ENCODE results near the gene SF3B3. TPM values are rescaled to one million over a fixed set of nuclear protein-coding genes. Genes with fewer than 3 reads are reported as not detected.

SF3B3 gene
- total RNA-seq, 4 donors from 2014 or later = 138 to 233 (median 143) TPM

DNA sequence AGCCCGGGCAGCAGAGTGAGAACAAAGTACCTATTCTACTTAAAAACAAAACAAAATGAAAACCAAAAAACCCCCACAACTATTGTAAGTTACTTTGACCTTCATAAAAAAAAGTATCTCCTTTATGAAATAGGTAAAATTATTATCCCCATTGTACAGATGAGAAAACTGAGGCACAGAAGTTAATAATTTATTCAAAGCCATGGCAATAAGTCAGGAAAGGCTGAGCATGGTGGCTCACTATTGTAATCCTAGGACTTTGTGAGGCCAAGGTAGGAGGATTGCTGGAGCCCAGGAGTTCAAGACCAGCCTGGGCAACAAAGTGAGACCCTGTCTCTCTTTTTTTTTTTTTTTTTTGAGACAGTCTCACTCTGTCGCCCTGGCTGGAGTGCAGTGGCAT lies 38.7 kb upstream of the SF3B3 start:
- TF ChIP-seq, protein P1, sequence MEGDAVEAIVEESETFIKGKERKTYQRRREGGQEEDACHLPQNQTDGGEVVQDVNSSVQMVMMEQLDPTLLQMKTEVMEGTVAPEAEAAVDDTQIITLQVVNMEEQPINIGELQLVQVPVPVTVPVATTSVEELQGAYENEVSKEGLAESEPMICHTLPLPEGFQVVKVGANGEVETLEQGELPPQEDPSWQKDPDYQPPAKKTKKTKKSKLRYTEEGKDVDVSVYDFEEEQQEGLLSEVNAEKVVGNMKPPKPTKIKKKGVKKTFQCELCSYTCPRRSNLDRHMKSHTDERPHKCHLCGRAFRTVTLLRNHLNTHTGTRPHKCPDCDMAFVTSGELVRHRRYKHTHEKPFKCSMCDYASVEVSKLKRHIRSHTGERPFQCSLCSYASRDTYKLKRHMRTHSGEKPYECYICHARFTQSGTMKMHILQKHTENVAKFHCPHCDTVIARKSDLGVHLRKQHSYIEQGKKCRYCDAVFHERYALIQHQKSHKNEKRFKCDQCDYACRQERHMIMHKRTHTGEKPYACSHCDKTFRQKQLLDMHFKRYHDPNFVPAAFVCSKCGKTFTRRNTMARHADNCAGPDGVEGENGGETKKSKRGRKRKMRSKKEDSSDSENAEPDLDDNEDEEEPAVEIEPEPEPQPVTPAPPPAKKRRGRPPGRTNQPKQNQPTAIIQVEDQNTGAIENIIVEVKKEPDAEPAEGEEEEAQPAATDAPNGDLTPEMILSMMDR (IDR thresholded peaks at IDR 0.05) = no peak
- TF ChIP-seq POLR2A (IDR thresholded peaks at IDR 0.05) = no peak
- intact Hi-C loops (cut with DNase I; ENCODE audit: low total_unique reads) = no loop called here
- H3K4me3 ChIP-seq (ENCODE audit: low read depth, poor library complexity, severe bottlenecking) = no peak overlapping the region
- DNase-seq (ENCODE audit: low spot score in 2 of 2) = no peak
- 94 to 95% methylated on average over 2 of the region's 2 CpGs for WGBS, 2 donors

DNA sequence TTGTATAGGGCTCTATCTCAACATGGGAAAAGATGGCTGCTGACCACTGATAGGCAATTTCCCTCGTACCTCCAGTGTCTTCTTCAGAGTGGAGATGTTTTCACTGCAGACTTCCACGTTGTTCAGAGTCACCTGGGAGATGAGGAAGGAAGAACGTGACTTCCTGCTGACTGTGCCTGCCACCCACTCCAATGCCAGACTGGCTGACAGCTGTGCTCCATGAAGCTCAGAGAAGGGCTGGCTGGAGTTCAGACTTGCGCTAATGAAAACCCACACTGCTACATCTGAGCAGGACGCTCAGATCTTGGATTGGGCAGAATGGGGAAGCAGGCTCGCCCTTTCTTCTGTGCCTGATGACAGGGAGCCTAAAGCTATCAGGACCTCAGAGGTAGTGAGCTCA lies 33.4 kb upstream of the SF3B3 start:
- no peak overlapping the region for H3K4me3 ChIP-seq (ENCODE audit: low read depth, poor library complexity, severe bottlenecking)
- TF ChIP-seq POLR2A (IDR thresholded peaks at IDR 0.05) = no peak
- TF ChIP-seq, protein P1 (IDR thresholded peaks at IDR 0.05) = no peak
- no peak for DNase-seq (ENCODE audit: low spot score in 2 of 2)
- intact Hi-C loops (cut with DNase I; ENCODE audit: low total_unique reads) = no loop called here
- WGBS, 2 donors = 68 to 81% methylated on average over 6 of the region's 6 CpGs

DNA sequence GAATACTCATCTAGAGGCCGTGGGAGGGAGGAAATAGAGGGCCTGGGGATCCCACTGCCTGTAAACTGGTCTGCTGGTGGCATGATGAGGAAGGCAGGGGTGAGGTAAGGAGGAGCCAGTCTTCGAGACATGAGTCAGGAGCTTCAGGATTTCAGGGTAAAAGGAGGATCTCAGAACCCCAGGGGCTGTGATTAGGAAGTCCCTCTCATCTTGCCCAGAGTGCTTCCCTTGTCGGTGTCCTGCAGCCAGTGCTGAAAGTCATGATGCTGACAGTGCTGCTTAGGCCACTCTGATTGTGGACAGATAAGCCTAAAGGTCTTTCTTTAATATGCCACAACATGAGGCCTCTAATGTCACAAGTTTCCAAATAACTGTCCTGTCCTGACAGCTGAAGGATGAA lies 29.8 kb upstream of the SF3B3 start:
- no peak for TF ChIP-seq POLR2A (IDR thresholded peaks at IDR 0.05)
- TF ChIP-seq, protein P1 (IDR thresholded peaks at IDR 0.05) = no peak
- WGBS, 2 donors = 92 to 98% methylated on average over 3 of the region's 3 CpGs

DNA sequence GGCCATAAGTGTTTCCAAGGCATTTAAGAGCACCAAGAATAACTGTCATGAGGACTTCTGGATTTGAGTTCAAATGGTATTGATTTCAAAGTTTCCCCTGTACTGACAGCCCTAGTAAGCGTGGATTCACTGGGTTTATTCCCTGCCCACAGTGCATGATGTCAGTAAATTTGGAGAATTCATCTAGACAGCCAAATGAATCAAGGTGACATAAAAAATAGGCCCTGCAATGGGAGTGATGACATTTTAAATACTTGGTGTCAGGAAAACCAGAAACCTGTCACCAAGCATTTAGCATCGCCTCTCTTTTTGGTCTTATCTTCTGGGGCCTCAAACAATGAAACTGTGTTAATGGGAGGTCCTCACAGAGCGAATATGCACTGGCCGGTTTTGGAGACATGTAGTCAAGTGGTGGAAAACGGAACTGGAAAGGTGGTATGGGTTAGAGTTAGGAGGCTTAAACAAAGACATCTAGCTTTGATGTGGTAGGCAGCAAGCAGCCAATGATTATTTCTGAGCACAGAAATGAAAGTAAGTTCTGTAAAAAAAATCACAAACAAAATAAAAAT lies 29.3 kb upstream of the SF3B3 start:
- no peak for DNase-seq (ENCODE audit: low spot score in 2 of 2)
- H3K4me3 ChIP-seq (ENCODE audit: low read depth, poor library complexity, severe bottlenecking) = no peak overlapping the region
- no peak for TF ChIP-seq POLR2A (IDR thresholded peaks at IDR 0.05)
- TF ChIP-seq, protein P1 (IDR thresholded peaks at IDR 0.05) = no peak
- intact Hi-C loops (cut with DNase I; ENCODE audit: low total_unique reads) = no loop called here
- 79 to 88% methylated on average over 5 of the region's 5 CpGs for WGBS, 2 donors

More for the DNA sequence above, 29.8 kb upstream of the SF3B3 start:
- intact Hi-C loops (cut with DNase I; ENCODE audit: low total_unique reads) = no loop called here
- no peak overlapping the region for H3K4me3 ChIP-seq (ENCODE audit: low read depth, poor library complexity, severe bottlenecking)
- no peak for DNase-seq (ENCODE audit: low spot score in 2 of 2)

DNA sequence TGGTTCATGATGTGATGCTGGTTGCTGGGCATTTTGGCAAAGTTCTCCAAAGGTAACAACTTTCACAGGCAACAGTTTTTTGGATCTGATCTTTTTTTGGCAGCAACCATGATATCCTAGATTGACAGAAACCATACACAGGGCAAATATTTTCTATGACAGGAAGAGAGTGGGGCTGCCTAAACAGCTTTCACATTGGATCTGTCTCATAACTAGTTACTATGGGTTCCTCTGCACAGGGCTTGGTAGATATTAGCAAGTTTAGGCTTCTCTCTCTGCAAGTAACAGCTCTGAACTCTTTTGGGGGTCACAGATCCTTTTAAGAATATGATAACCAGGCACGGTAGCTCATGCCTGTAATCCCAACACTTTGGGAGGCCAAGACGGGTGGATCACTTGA lies 28.8 kb upstream of the SF3B3 start:
- intact Hi-C loops (cut with DNase I; ENCODE audit: low total_unique reads) = no loop called here
- TF ChIP-seq, protein P1 (IDR thresholded peaks at IDR 0.05) = no peak
- no peak for TF ChIP-seq POLR2A (IDR thresholded peaks at IDR 0.05)
- no peak overlapping the region for H3K4me3 ChIP-seq (ENCODE audit: low read depth, poor library complexity, severe bottlenecking)
- 93% methylated on average over 2 of the region's 2 CpGs for WGBS, 2 donors
- no peak for DNase-seq (ENCODE audit: low spot score in 2 of 2)
